GM19239 (cell line): ENCODE results near the gene TMC2.
A peak's percentile ranks its signal among the peaks of the same experiment; 100 is the strongest.

Experiments
- DNase-seq: peaks from one replicate; pipeline ENCODE4 v3.0.0; 2011; ENCODE audit warnings: low spot score; ENCODE audit not compliant: insufficient read length
- FAIRE-seq: peaks from 2 replicates; lab custom pipeline; 2011; peaks lifted over from hg19 to GRCh38; lab: Jason Lieb, UNC

TMC2 gene

GRCh38 chr20:2563116-2563515 lies 26.7 kb downstream of the TMC2 start:
- no peak for FAIRE-seq
- DNase-seq, result no peak

DNA sequence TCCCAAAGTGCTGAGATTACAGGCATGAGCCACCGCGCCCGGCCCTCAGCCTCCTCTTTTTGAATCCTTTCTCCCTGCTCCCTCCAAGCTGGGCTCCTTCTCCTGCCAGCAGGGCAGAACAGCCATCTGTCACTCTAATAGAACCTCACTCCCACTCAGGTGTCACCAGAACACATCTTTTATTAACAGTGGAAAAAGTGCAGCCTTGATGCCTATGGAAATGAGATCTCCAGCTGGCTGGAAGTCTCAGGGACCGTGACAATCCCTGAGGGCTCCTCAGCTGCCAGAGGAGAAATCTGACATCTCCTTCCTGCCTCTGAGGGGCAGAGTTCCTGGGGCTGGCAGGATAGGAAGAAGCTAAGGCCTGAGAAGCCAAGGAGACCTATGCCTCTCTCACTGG lies 28.0 kb downstream of the TMC2 start:
- FAIRE-seq (no peak), DNase-seq (no peak)

GRCh38 chr20:2575682-2576081 lies 39.3 kb downstream of the TMC2 start:
- DNase-seq (no peak), FAIRE-seq (no peak)

GRCh38 chr20:2576317-2576727 lies 39.9 kb downstream of the TMC2 start:
- no peak for FAIRE-seq
- no peak for DNase-seq

DNA sequence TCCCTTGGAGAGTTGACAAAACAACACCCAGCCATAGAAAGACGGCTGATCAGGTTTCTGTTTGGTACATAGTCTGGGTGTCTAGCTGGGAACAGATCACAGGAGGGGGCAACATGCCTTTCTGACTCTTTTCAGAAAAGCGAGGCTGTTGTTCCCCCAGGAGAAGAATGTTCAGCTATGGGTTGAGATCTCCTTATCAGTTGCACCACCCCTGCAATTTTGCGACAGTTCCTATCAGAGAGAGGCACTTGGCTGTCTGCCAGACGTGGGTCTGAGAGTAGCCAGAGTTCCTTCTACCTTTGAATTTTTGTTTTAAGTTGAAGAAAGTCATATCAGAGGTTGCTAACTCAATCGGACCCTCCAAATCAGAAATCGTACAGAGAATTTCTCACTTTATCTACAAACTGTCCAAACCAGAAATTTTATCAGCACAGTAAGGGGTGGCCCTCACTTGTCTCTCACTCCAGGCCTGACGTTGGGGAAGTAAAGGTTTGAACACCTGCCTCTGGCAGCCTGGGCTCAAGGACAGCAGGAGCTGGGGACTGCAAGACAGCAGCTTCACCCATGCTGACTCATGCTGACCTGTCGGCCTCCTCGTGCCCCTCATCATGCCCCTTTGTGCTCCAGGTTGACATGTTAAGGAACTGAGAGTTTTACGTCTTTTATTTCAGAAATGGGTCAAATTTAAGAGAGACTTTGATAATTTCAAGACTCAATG lies 42.3 kb downstream of the TMC2 start:
- FAIRE-seq (no peak), DNase-seq (no peak)

DNA sequence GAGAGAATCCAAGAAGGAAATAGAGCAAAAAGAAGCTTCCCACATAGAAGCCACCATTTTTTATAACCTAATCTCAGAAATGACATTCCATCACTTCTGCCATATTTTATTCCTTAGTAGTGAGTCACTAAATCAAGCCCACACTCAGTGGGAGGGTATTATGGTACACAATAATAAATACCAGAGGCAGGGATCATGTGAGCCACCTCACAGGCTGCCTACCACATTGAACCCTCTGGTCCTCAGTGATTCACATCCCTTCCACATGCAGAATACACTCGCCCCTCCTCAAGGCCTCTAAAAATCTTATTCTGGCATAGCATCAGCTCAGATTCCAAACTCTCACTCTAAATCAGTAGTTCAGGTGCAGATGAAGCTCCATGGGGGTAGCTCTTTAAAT lies 49.4 kb downstream of the TMC2 start:
- FAIRE-seq, result no peak

GRCh38 chr20:2593756-2594155 lies 57.4 kb downstream of the TMC2 start:
- no peak for FAIRE-seq
- no peak for DNase-seq

More for the DNA sequence above, 49.4 kb downstream of the TMC2 start:
- DNase-seq, result no peak

- FAIRE-seq (no peak), DNase-seq (no peak)
Observed at GRCh38 chr20:2595076-2595475, 58.7 kb downstream of the TMC2 start.

DNA sequence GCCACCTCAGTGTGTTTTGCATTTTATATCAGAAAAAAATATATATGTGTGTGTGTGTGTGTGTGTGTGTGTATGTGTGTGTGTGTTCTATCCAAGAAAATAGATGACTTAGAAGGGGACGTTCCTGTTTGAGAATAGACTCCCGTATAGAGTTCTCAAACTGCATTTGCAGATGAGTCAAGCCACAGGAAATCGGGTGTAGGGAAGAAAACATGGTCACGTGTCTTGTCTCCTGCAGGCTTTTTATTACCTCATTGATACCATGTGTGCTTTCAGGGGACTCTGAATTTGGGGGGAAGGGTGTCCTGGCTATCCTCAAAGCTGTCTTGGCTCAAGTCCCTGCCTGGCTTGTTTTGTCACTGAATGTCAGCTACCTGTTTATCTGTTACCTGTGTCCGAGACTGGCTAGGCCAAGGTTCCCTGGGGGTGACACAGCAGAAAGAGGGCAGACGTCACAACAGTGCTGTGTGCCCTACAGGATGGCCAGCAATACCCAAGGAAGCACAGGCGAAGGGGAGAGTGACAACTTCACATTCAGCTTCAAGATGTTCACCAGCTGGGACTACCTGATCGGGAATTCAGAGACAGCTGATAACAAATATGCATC lies 60.4 kb downstream of the TMC2 start:
- FAIRE-seq (no peak), DNase-seq (no peak)

- no peak for DNase-seq
- no peak for FAIRE-seq
Observed at GRCh38 chr20:2599288-2600006, 63.1 kb downstream of the TMC2 start.

DNA sequence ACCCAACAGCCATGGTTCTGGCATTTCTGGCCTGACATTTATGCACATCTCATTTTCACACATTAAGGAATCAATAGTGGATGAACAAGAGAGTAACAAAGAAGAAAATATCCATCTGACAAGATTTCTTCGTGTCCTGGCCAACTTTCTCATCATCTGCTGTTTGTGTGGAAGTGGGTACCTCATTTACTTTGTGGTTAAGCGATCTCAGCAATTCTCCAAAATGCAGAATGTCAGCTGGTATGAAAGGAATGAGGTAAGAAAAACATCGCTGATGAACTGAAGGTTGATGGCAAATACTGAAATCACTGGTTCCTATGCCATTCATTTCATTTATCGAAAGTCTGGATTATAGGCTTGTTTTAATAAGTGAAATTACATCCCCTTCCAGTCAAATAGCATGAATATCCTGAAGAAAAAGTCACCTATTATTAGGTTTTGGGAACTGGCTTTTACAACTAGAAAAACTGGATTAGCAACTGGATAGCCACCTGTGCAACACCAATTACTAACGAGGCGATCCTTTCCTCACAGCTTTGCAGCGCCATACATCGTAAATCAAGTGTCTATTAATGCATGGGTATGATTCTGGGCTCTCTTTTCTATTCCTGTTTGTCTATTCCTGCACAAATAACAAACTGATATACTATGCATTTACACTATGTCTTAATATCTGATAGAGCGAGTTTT lies 65.8 kb downstream of the TMC2 start:
- FAIRE-seq, result no peak

DNA sequence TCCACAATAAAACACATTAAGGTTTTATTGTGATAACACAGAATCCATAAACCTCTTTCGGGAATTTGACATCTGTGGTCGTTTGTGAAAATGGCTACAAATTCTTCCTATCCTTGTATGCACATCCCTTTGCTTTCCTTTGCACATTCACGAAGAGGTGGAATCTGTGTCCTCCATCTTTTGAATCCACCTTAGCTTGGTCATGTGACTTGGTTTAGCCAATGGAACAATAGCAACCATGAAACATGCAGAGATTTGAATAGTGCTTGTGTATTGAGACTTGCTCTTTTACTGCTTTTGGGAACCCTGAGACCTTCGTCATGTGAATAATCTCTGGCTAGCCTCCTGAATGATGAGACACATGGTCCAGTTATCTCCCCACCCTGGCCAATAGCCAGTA lies 66.4 kb downstream of the TMC2 start:
- DNase-seq (no peak), FAIRE-seq (peak; percentile 11)

More for the DNA sequence above, 65.8 kb downstream of the TMC2 start:
- no peak for DNase-seq

DNA sequence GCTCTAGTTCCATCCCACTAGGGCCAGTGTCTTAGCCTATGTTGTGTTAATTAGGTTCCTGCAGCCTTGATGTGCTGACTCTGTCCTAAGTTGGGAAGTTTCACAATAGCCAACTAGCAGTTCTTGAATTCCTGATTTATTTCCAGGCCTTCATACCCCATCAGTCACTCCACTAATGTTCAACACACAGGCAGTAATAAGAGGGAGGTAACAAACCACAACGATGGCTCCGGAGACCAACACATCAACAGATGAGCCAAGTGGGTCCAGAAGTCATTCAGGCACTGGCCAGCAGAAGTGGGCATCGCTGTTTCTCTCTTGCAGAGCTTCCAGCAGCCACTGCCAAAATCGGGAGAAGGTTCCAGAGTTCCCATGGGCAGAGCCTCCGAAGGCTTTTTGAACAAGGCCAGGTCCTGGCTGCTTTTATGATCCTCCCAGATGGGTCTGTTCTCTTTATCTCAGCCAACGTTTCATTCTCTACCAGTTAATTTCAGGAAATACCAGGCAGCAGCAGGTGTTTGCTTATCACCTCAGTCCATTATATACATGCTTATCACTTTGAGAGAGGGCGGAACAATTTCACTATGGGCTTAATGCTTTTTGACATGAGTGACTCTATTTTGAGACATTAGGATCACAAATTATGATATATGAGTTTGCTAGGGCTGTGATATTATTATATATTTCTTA lies 67.6 kb downstream of the TMC2 start:
- DNase-seq, result no peak
- no peak for FAIRE-seq

- FAIRE-seq, result no peak
- no peak for DNase-seq
Observed at GRCh38 chr20:2604506-2604835, 68.1 kb downstream of the TMC2 start.

DNA sequence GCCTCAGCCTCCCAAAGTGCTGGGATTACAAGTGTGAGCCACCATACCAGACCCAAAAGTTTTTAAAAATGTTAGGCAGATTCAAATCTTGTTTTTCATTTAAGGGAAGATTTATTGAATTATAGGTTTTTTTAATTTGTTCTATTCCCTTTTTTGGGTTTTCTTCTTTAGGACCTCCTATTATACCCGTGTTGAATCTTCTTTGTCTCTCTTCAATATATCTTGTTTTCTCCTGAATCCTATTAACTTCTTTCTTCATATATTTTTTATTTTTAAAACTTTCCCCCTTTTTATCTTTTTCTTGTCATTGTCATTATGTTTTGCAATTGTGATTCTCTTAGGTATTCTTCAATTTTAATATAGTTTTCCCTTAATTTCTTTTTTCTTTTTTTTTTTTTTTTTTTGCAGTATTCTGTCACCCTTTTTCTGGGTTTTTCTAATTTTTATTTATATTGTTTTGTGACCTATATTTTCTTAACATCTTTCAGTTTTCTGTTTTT lies 70.2 kb downstream of the TMC2 start:
- FAIRE-seq (no peak), DNase-seq (no peak)

DNA sequence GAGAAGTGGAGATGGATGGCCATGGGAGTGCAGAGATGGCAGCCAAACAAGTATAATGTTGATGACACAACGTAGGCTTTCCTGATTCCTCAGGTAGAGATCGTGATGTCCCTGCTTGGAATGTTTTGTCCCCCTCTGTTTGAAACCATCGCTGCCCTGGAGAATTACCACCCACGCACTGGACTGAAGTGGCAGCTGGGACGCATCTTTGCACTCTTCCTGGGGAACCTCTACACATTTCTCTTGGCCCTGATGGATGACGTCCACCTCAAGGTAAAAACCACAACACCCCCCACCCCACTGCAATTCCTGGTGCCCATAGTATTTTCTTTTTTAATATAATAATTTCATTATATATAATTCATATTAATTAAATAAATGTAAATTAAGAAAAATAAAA lies 74.0 kb downstream of the TMC2 start:
- no peak for DNase-seq
- no peak for FAIRE-seq

DNA sequence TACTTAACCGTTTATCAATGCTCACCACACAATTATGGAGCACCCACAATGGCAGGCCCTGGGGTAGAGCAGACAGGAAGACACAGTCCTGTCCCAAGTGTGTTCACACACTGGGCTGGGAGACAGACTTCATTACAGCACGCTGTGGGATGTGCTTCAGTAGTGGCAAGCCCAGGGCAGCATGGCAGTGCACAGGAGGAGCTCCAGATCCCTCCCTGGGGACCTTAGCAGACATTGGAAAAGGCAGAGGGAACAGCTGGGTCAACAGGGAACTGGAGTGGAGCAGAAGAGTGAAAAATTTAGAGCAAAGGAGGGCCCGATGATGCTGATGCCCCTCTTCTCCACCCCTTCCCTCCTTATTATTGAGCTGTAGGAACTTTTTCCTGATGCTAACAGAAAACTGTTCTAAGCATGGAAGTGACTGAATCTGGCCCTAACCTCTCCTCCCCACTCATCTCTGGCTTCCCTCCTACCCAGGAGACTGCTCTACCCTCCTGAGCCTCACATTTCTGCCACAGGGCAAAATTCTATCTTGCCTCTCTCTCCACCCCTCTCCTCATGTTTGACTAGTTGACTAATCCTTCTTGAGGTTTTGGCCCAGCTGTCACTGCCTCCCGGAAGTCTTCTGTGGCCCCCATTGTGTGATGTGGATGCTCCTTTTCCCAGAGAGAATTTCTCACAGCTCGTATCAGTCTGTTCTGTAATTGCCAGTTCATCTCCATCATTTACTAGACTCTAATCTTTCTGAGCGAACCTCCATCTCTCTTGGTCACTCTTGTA lies 74.8 kb downstream of the TMC2 start:
- no peak for DNase-seq
- no peak for FAIRE-seq

- FAIRE-seq, result no peak
- no peak for DNase-seq
Observed at GRCh38 chr20:2612073-2612472, 75.7 kb downstream of the TMC2 start.

DNA sequence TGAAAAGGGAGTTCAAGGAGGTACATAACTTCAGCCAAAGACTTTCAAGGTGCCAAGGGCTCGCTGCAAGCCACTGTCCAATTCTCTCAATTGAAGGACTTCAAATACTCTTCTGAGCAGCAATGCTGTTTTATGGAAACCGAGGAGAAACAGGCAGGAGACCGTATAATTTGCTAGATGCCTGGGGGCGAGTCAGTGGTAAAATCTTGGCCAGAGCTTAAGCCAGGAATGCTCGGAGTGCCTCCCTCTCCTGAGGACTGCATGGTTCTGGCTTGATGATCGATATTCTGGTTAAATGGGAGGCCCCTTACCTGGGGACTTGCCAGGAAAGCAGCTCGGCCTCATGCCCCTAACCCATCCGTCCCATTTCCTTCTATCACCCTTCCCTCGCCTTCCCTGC lies 80.3 kb downstream of the TMC2 start:
- DNase-seq, result no peak
- no peak for FAIRE-seq
